PC-3 (cell line): Measurements from ENCODE around the gene KIF5A. TPM values are rescaled to one million over a fixed set of nuclear protein-coding genes. Genes with fewer than 3 reads are reported as not detected.
"Not testable (repeated sequence)": the region's sequence is repeated elsewhere in the genome, so short reads cannot be mapped to it uniquely, and the experiment has no call there.

Source experiments
- ATAC-seq: fragments of 200-7000 bp; cut with Tn5 transposase; 2 replicates; pipeline ENCODE4 v1.9.1; 2020; ENCODE audit warnings: mild to moderate bottlenecking, moderate library complexity
- BruUV-seq: library from RNA; stranded (reverse); fragments of 400-500 nt; replicated peaks from 2 replicates; lab custom pipeline; 2021; lab: Mats Ljungman, UMichigan
- CTCF ChIA-PET: fragments of 300-600 bp; sonication (Branson Sonifier 250); formaldehyde crosslinking; loops from one replicate; lab custom pipeline; 2022; ENCODE audit warnings: antibody characterized with exemption; lab: Charles Lee
- POLR2A ChIA-PET: fragments of 300-600 bp; sonication (Branson Sonifier 250); formaldehyde crosslinking; loops from one replicate; lab custom pipeline; 2022; ENCODE audit warnings: antibody characterized with exemption; ENCODE audit not compliant: unreplicated experiment; lab: Charles Lee
- DNase-seq: peaks from one replicate; pipeline ENCODE4 v3.0.0-alpha.2; 2015
- H2AFZ ChIP-seq: fragments of 300-600 bp; sonication (generic); 2 replicates; pipeline ENCODE4 v1.6.0; 2016; ENCODE audit warnings: antibody characterized with exemption, low read length
- H3F3A ChIP-seq: fragments of 300-600 bp; sonication (generic); one replicate; pipeline ENCODE4 v1.6.0; 2017; ENCODE audit warnings: antibody characterized with exemption, low read length, control low read depth, mild to moderate bottlenecking; ENCODE audit not compliant: unreplicated experiment
- H3K27ac ChIP-seq: fragments of 300-600 bp; sonication (generic); 2 replicates; pipeline ENCODE4 v1.5.1; 2016; ENCODE audit warnings: mild to moderate bottlenecking, low read length
- H3K27me3 ChIP-seq: fragments of 300-600 bp; sonication (generic); 2 replicates; pipeline ENCODE4 v1.6.1; 2016; ENCODE audit warnings: low read length, mixed read lengths
- H3K36me3 ChIP-seq: fragments of 300-600 bp; sonication (generic); 2 replicates; pipeline ENCODE4 v1.6.1; 2016; ENCODE audit warnings: low read depth, mixed run types, low read length, mixed read lengths
- H3K4me1 ChIP-seq: fragments of 300-600 bp; sonication (generic); 2 replicates; pipeline ENCODE4 v1.5.1; 2016; ENCODE audit warnings: low read length; ENCODE audit not compliant: insufficient read depth
- H3K4me2 ChIP-seq: fragments of 300-600 bp; sonication (generic); 2 replicates; pipeline ENCODE4 v1.6.0; 2016; ENCODE audit warnings: low read length
- H3K4me3 ChIP-seq: fragments of 300-600 bp; sonication (generic); 2 replicates; pipeline ENCODE4 v1.5.1; 2016; ENCODE audit warnings: mild to moderate bottlenecking, low read length, mixed read lengths
- H3K79me2 ChIP-seq: fragments of 300-600 bp; sonication (generic); 2 replicates; pipeline ENCODE4 v1.6.1; 2017; ENCODE audit warnings: low read length, mixed read lengths
- H3K9ac ChIP-seq: fragments of 300-600 bp; sonication (generic); 2 replicates; pipeline ENCODE4 v1.6.0; 2016; ENCODE audit warnings: mild to moderate bottlenecking, low read length
- H3K9me2 ChIP-seq: fragments of 300-600 bp; sonication (generic); replicated peaks from 2 replicates; pipeline ENCODE4 v1.6.1; 2016; ENCODE audit warnings: mixed run types, low read length, mixed read lengths
- H3K9me3 ChIP-seq: fragments of 300-600 bp; sonication (generic); 2 replicates; pipeline ENCODE4 v1.6.1; 2016; ENCODE audit warnings: low read length, mixed read lengths
- H4K20me1 ChIP-seq: fragments of 300-600 bp; sonication (generic); 2 replicates; pipeline ENCODE4 v1.6.1; 2016; ENCODE audit warnings: low read length, mixed read lengths
- EZH2 ChIP-seq: fragments of 300-600 bp; sonication (generic); IDR thresholded peaks from one replicate; pipeline ENCODE4 v1.6.1; 2017; ENCODE audit warnings: antibody characterized with exemption, mild to moderate bottlenecking, low read length; ENCODE audit not compliant: unreplicated experiment
- EZH2phosphoT487 ChIP-seq: fragments of 300-600 bp; sonication (generic); IDR thresholded peaks from 2 replicates; pipeline ENCODE4 v1.6.1; 2018; ENCODE audit warnings: mild to moderate bottlenecking, antibody characterized with exemption, low read length, borderline replicate concordance
- intact Hi-C: fragments of 100-400 bp; cut with micrococcal nuclease; formaldehyde crosslinking; loops from 2 replicates; pipeline ENCODE4 v1.9.0; 2023
- total RNA-seq: library from RNA; depleted of rRNA; stranded (reverse); fragments of >200 nt; gene quantifications from 2 replicates; pipeline ENCODE4 v1.2.3, GENCODE V29; 2014
- TF ChIP-seq, protein P1 (sequence below): fragments of 300-600 bp; sonication (generic); conservative IDR thresholded peaks from 2 replicates; pipeline ENCODE4 v1.5.1; 2017; ENCODE audit warnings: antibody characterized with exemption, low read depth, mild to moderate bottlenecking, low read length

Gene KIF5A
- total RNA-seq, 1 experiment from 2014 or later = not detected

DNA sequence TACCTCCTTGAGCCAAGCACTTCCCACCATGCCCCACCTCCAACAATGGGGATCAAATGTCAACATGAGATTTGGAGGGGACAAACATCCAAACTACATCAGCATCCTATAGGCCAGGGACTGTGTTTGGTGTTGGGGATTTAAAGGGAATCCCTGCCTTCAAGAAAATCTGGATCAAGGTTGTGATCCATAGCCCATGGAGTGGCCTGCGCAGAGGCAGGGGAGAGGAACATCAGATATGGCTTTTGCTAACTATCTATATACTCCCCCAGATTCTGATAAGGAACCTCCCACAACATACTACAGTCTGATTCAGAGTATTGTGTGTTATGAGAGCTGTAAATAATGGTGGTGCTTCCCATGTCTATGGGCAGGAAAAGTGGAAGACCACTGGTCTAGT, 5.1 kb downstream of the KIF5A start:
- TF ChIP-seq EZH2 (no peak), EZH2phosphoT487 (no peak)
- TF ChIP-seq, protein P1, sequence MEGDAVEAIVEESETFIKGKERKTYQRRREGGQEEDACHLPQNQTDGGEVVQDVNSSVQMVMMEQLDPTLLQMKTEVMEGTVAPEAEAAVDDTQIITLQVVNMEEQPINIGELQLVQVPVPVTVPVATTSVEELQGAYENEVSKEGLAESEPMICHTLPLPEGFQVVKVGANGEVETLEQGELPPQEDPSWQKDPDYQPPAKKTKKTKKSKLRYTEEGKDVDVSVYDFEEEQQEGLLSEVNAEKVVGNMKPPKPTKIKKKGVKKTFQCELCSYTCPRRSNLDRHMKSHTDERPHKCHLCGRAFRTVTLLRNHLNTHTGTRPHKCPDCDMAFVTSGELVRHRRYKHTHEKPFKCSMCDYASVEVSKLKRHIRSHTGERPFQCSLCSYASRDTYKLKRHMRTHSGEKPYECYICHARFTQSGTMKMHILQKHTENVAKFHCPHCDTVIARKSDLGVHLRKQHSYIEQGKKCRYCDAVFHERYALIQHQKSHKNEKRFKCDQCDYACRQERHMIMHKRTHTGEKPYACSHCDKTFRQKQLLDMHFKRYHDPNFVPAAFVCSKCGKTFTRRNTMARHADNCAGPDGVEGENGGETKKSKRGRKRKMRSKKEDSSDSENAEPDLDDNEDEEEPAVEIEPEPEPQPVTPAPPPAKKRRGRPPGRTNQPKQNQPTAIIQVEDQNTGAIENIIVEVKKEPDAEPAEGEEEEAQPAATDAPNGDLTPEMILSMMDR = no peak
- BruUV-seq = no TSS peak
- Histone ChIP-seq H3K36me3 (no peaks in the 10 kb centered on the region), H3K4me1 (no peaks in the 10 kb centered on the region), H3K9me3 (no peaks in the 10 kb centered on the region), H3F3A (no peaks in the 10 kb centered on the region), H3K9ac (no peak overlapping the region), H3K4me3 (no peak overlapping the region), H3K27me3 (no peaks in the 10 kb centered on the region), H3K4me2 (no peak overlapping the region), H3K79me2 (no peaks in the 10 kb centered on the region), H4K20me1 (no peaks in the 10 kb centered on the region), H3K27ac (no peak overlapping the region), H3K9me2 (no peaks in the 10 kb centered on the region), H2AFZ (no peak overlapping the region)
- DNase-seq (no peak), ATAC-seq (no peak)
- intact Hi-C loops = no loop called here
- CTCF ChIA-PET = no interaction called here
- POLR2A ChIA-PET = no interaction called here

DNA sequence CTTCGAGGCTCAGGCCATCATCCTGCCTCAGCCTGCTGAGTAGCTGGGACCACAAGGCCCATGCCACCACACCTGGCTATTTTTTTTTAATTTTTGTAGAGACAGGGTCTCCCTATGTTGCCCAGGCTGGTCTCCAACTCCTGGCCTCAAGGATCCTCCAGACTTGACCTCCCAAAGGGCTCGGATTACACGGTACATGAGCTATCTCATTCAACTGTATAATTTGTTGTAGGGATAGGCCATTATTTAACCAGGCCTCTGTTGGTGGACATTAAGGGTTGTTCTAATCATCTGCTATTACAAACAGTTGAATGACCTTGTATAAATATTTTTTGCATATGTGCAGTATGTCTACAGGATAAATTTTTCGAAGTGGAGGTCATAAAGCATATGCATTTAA, 9.0 kb downstream of the KIF5A start:
- H2AFZ ChIP-seq = no peak overlapping the region
- intact Hi-C loops = no loop called here
- ChIA-PET CTCF (no interaction called here), POLR2A (no interaction called here)
- no peaks in the 10 kb centered on the region for H4K20me1 ChIP-seq
- no peaks in the 10 kb centered on the region for H3K9me2 ChIP-seq
- no peaks in the 10 kb centered on the region for H3K36me3 ChIP-seq
- ATAC-seq (no peak), DNase-seq (no peak)
- no peak overlapping the region for H3K27ac ChIP-seq
- no peak overlapping the region for H3K9ac ChIP-seq
- BruUV-seq = no TSS peak
- no peak overlapping the region for H3K4me3 ChIP-seq
- no peaks in the 10 kb centered on the region for H3K4me1 ChIP-seq
- no peaks in the 10 kb centered on the region for H3K9me3 ChIP-seq
- H3K79me2 ChIP-seq = no peaks in the 10 kb centered on the region
- peaks cover 6% of the 10 kb centered on the region; the same call in 1 of the 2 replicates for H3K27me3 ChIP-seq
- no peak overlapping the region for H3K4me2 ChIP-seq
- TF ChIP-seq EZH2phosphoT487 (no peak), EZH2 (no peak)
- TF ChIP-seq, protein P1 = no peak
- no peaks in the 10 kb centered on the region for H3F3A ChIP-seq

DNA sequence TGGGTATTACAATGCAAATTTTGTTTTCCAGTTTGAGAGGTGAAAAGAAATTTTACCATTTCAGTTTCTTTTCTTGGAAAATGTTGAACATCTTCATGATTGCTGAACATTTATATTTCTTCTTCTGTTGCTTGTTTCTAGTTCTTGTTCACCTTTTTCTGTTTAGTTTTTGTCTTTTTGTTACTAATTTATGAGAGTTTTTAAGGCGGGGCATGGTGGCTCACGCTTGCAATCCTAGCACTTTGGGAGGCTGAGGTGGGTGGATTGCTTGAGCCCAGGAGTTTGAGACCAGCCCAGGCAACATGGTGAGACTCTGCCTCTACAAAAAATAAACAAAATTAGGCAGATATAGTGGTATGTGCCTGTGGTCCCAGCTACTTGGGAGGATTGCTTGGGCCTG, 10.7 kb downstream of the KIF5A start:
- ATAC-seq = no peak
- POLR2A ChIA-PET = no interaction called here
- Histone ChIP-seq H3K36me3 (no peaks in the 10 kb centered on the region), H3K27me3 (peaks cover 12% of the 10 kb centered on the region; the same call in 1 of the 2 replicates), H3K4me2 (no peak overlapping the region), H3K4me3 (no peak overlapping the region), H2AFZ (no peak overlapping the region), H3K79me2 (no peaks in the 10 kb centered on the region), H3K4me1 (no peaks in the 10 kb centered on the region), H4K20me1 (no peaks in the 10 kb centered on the region), H3K9me2 (no peaks in the 10 kb centered on the region), H3K9me3 (no peaks in the 10 kb centered on the region), H3K9ac (no peak overlapping the region), H3F3A (no peaks in the 10 kb centered on the region), H3K27ac (no peak overlapping the region)
- TF ChIP-seq EZH2 (no peak), EZH2phosphoT487 (no peak)
- TF ChIP-seq, protein P1 = no peak
- DNase-seq = no peak
- CTCF ChIA-PET = no interaction called here
- BruUV-seq = no TSS peak
- intact Hi-C loops = no loop called here

DNA sequence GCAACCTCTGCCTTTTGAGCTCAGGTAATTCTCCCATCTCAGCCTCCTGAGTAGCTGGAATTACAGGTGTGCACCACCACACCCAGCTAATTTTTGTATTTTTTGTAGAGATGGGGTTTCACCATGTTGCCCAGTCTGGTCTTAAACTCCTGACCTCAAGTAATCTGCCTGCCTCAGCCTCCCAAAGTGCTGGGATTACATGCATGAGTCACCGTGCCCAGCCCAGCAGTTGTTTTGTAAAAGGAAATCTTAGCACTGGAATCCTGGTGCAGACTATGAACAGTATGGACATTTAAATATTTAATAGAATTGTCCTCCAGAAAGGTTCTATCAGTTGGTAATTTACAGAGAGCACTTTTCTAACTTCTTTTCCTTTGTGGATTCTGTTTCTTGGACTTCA, 11.3 kb downstream of the KIF5A start:
- CTCF ChIA-PET, H2AFZ ChIP-seq: not testable (repeated sequence)

More for the DNA sequence above, 11.3 kb downstream of the KIF5A start:
- H3K4me3 ChIP-seq, H3K4me2 ChIP-seq, H3K79me2 ChIP-seq, POLR2A ChIA-PET, H3K36me3 ChIP-seq, intact Hi-C loops, H3K4me1 ChIP-seq, H4K20me1 ChIP-seq, H3K9me3 ChIP-seq, H3F3A ChIP-seq, H3K27ac ChIP-seq, H3K9ac ChIP-seq, BruUV-seq, H3K9me2 ChIP-seq: not testable (repeated sequence)
- H3K27me3 ChIP-seq = peaks cover 12% of the 10 kb centered on the region; the same call in 1 of the 2 replicates
- ATAC-seq = 0 out of 2 replicates have a peak, but pooled peaks have one; percentile 50
- peak; percentile 27 for DNase-seq
